ENCODE data around the gene ORM2.

GRCh38 chr9:114304416-114305188 is 25.1 kb upstream of the ORM2 start:
- TF ChIP-seq POLR2A (IDR thresholded peaks at IDR 0.05) (no peak), CTCF (IDR thresholded peaks at IDR 0.05) (no peak), POLR2AphosphoS5 (IDR thresholded peaks at IDR 0.05) (no peak)
